EH (cell line): ENCODE results near the gene FEM1C.
"Not testable (repeated sequence)": the region's sequence is repeated elsewhere in the genome, so short reads cannot be mapped to it uniquely, and the experiment has no call there.

Experiments
- DNase-seq: peaks from one replicate; pipeline ENCODE4 v3.0.0-alpha.2; 2015; ENCODE audit warnings: low read depth

FEM1C gene

DNA sequence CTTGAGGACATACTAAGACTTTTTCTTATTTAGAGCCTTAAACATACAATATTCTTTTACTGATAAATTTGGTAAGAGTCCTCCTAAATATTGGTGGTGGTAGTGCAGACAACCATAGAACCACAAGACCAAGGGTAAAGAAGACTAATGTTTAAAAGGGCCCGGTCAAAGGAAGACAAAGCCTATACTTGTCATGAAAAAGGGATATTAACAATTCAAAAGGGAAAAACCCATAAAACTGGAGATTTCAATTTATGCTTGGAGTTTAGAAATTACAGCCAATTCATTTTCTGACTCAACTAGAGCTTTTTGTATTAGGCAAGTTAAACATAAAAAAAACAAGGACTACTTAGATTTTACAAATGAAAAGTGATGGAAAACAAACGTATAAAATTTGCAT, 24.4 kb downstream of the FEM1C start:
- no peak for DNase-seq

DNA sequence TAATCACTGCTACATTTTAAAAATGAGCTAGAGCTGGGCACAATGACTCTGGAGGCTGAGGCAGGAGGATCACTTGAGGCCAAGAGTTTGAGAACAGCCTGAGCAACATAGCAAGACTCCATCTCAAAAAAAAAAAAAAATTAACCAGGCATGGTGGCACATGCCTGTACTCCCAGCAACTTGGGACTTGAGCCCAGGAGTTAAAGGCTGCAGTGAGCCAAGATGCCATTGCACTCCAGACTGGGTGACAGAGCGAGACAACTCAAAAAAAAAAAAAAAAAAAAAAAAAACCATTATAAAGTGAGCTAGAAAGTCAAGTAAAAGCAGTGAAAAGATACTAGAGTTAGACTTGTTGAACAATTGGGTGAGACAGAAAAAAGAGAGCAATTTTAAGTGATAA, 28.2 kb downstream of the FEM1C start:
- no peak for DNase-seq

DNA sequence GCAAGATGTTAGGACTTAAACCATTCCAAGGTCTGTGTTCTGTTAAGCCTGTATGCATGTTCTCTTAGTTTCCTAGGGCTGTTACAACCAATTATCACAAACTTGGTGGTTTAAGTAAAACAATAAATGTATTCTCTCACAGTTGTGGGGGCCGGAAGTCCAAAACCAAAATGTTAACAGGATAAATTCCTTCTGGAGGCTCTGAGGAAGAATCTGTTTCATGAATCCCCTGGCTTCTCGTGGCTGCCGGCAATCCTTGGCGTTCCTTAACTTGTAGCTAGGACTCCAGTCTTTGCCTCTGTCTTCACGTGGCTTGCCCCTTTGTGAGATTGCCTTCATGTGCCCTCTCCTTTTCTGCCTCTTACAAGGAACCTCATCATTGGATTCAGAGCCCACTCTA, 30.4 kb downstream of the FEM1C start:
- DNase-seq: peak; percentile 71

DNA sequence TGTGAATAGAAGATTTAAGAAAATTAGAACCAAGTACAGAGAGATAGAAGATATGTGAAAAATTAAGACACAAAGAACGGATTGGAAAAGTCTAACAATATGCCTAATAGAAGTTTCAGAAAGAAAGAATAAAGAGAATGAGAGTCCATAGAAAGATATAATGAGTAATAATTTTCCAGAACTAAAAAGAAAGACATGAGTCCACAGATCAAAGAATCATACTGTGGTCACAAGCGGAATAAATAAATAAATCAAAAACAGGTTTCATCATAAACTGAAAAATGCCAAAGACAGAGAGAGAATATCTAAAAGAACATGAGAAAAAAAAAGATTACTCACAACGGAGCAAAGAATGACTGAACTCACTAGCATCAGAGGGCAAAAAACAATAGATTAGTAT, 32.9 kb downstream of the FEM1C start:
- no peak for DNase-seq

DNA sequence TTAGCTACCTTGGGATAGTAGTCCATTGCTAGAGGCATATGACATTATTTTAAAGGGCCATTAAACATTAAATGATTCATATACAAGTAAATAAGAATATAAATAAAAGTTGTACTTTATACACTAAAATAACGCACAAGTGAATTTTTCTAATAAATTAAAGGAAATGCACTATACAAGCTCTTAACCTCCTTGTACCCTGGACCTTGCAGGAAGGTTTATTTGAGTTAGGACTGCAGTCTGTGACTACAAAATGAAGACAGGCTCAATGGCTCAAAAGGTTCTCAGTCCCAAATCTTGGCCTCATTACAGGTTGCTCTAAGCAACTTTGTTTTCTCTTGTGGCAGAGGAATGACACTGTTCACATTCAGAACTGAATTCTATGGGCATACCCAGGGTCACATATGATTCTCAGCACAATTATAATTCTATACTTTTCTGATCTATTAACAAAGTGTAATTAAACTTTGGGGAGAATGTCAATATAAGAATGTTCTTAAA, 34.4 kb downstream of the FEM1C start:
- DNase-seq: no peak

DNA sequence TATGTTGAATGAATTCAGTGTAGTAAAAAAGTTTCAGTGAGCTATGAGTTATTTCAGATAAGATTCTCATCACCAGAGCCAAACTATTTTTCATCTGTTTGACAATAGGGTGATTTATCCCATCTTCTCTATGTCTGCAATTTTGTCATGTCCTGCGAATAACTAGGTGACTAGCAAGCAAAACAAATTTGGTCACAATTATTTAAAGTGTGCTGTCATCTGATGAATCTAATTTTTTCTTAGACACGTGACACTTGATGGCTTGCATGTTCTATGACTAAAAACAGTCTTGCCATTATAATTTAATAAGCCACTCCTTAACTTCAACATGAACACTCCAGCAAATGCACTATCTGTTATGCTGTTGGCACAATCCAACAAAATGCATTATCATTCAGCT, 35.0 kb downstream of the FEM1C start:
- DNase-seq: no peak

DNA sequence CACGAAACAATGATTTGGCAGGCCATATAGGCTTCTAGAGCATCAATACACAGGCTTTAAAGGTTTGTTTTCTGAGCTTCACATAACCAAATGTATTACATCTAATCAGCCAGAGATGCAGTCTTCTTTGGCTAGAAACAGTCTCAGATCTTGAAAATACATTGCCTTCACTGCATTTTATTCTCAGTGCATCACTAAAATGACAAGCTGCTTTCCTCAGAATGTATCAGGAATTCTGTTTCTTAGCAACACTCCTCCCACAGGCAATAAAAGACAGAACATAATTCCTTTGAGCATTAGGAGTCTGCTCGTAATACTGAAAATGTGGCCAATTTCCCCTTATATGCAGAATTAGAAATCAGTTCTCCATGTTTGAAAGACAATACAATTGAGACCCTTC, 36.9 kb downstream of the FEM1C start:
- peak; percentile 84 for DNase-seq

DNA sequence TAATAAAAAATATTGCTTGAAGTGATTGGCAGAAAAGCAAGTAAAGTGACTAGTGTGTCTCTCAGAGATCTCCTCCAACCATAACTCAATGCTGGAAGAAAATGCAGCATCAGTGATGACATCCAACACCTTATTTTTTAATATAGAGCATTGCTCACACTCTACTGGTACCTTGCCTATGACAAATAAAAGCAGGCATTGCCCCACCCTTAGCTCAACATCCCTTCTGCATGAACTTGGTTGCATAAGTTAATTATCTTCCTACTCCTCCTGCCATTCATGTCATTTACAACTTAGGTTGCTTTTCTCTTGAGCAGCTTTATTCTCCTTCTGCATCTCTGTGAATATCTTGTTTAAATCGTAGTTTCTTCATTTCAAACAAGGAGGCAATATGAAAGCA, 41.2 kb downstream of the FEM1C start:
- DNase-seq: no peak

DNA sequence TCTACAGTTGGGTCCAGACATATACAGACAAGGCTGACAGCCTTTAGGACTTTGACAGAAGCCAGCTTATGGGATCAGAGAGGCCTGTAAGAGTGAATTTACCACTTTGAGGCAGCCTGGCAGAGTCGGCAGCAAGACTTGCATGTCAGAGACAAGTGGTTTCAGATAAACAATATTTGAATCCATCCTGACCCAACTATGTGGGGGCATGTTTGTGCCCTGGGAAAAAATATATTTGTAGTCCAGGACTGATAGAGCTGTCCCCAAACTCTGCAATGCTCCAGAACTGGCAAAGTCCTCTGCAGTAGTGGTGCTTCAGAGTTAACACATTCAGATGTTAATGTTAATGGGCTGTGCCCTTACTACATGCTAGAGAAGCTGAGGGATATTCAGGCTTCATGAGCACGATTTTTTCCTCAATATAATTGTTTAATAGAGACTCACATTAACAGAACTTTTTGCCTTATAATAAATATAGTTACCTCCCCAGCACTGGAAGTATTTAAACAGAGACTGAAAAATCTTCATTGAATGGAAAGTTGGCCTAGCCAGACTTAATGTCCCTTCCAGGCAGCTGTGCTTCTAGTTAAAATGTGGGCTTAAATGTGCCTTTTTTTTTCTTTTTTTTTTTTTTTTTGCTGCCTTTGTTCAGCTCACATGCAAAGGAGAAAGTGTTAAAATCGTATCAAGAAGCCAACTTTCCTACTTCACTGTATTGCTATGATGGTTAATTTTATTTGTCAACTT, 42.9 kb downstream of the FEM1C start:
- no peak for DNase-seq

DNA sequence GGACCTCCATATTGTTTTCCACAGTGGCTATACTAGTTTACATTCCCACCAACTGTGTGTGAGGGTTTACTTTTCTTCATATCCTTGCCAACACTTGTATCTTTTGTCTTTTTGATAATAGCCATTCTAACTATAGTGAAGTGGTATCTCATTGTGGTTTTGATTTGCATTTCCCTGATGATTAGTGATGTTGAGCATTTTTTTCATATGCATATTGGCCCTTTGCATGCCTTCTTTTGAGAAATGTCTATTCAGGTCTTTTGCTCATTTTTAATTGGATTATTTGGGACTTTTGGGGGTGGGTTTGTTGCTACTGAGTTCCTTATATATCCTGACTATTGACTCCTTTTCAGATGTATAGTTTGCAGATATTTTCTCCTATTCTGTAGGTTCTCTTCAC, 44.4 kb downstream of the FEM1C start:
- DNase-seq: no peak

DNA sequence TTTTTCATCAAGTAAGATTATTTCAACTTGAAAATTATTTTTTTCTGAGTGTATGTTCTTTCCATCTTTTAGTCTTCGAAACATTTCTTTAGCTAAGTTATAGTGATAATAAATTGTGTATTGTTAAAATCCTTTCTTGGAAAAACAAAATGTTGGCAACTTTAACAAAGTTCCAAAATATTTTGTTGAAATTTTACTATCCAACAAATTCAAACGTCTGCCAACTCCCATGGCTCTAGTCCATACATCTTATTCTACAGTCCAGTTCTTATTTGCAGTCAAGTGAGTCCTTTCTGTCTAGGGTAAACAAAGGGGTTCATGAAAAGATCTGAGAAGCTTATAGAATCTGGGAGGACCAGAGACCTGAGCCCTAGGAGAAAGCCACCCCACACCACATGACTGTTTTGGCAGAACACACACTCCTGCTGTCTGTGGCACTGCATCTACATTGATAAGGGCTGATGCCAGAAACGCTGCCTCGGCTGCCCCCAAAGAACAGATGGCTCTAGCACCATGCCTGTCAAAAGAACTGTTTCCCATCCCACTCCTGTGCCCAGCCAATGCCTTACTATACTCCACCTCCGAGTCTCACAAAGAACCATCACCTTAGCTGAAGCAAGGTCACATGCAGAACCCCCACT, 47.5 kb downstream of the FEM1C start:
- no peak for DNase-seq

DNA sequence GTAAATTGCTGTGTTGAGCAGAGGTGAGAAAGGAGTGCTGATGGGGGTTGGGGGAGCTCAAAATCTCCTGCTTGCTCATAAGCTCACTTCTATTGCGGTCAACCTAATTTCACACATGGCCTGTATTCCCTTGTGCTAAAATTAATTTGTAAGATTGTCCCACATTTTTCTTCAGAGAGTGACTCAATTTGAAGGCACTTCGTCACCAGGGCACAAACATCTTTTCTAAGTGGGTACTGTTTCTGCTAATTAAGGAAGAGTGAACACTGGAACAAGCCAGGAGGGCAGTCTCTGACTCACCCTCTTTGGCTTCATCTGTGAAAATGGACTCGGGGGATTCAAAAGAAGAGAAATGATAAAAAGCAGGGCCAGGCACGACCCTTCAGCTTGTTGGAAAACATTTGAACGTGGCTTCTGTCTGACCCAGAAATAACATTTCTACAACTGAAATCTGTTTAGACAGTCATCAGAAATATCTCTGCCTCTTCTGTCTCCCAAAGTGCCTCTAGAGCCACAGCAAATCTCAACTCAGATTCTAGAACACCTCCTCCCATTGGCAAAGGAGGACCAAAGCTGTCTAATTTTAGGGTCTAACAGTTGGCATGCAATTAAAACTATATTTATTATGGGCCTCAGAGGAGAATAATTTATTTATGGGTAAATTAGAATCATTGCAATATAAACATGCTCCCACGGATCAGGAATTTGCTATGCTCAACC, 49.8 kb downstream of the FEM1C start:
- peak; percentile 61 for DNase-seq

DNA sequence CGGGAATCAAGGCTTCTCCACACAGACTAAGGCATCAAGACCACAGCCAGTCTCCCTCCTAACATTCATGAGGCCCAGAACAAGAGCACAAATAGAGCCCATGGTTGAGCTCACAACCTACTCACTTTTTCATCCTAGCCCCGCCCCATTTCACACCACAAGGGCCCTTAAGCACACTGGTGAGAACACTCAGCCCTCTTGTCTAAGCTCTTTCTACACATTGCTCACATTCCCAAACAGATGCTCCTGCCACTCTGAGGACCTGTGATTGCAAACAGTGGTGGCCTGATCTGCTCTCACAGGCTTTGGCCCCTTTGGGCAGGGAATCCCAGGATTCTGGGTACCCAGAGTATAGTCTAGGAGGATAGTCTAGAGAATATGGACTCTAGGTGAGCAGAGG, 54.0 kb downstream of the FEM1C start:
- DNase-seq: no peak

DNA sequence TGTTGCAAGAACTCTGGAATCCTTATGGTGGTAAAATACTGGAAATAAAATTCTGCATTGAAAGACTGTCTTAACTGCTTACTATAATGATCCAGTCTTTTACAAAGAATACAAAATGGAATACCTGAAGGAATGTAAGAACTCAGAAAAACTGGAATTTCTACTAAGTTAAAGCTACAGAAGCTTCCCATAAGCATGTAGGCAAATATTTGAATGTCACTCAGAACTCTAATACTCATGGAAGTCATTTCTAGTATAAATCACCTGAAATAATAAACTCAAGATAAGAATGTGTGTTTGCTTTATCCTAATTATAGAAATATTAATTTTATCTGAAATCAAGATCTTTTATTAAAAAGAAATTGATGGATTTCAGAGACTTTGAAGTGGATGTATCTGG, 54.8 kb downstream of the FEM1C start:
- no peak for DNase-seq

DNA sequence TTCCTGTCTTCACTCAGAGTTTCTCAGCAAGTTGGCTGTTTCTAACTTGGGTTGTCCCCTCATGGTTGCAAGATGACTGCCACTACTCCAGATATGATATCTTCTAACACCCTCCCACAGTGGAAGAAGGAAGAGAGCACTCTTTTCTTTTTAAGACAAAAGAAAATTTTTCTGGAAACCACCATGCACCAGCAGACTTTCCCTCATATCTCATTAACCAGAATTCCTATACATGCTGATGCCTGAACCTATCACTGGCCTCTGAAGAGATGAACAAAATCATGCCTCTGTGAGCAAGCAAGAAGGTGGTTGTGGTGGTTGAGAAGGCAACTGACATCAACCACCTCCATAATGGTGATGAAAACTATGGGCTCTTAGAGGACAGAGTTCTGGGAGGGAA, 56.8 kb downstream of the FEM1C start:
- no peak for DNase-seq

DNA sequence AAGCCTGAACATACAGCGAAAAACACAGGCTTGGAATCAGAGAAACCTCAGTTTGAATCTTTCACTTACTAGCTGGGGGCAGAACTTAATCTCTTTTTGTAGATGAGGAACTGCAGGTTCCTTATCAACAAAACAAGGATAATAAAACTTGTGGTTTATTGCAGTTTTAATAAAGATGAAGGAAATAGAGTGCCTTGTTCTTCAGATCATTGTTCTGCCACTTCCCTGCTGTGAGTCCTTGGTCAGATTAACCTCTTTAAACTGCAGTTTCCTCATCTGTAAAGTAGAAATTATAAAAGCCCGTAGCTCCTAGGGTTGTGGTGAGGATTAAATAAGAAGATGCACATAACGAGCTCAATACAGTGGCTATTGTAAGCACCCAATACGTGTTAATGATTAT, 57.4 kb downstream of the FEM1C start:
- no peak for DNase-seq

DNA sequence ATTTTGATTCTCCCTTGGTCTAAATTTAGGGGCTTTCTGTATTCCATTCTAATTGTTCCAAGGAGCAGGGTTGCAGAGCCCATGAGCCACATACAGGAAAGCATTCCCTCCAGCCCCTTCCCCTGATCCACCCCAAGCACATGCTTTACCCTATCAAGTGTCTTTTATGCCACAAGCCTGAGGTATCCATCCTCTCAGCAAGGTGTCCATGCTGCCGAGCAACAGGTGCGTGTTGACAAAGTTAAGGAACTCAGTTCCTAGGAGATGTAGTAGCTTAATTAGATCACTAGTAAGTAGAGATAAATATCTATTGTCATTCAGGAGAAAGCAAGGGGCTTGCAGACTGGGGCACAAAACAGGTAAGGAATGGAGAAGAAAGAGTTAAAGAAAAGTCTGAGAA, 57.8 kb downstream of the FEM1C start:
- DNase-seq: no peak

DNA sequence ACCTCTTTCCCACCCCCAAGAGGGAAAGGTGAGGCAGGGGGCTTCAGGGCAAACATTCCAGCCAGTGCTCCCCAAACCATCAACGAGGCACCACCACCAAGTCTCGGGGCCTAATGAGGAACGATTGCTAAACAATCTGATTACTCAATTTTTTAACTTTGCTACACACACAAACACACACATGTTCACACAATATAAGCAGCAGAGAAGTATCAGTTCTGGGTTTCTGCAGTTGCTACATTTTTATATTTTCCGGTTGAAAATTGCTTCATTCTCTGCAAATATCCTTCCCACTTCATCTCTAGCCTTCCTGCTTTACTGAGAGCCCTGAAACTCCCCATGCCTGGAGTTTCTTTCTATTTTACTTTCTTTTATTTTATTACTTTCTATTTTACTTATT, 60.2 kb downstream of the FEM1C start:
- no peak for DNase-seq

DNA sequence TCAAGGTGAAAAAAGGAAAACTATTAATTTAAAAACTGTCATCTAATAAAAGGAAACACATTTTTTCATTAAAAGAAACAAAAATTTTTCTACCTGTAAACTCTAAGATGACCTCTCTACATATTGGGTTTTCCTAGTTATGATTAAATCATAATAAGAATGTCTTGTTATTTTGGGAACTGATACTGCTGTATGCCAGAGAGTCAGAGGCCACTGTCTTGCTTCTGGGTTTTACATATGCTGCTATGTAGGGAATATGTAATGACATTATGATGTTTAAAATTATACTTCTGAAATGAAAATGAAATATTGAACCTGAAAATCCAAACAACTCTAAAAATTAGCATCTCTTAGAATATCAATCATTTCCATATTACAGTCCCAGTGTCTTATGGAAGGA, 63.7 kb downstream of the FEM1C start:
- no peak for DNase-seq

DNA sequence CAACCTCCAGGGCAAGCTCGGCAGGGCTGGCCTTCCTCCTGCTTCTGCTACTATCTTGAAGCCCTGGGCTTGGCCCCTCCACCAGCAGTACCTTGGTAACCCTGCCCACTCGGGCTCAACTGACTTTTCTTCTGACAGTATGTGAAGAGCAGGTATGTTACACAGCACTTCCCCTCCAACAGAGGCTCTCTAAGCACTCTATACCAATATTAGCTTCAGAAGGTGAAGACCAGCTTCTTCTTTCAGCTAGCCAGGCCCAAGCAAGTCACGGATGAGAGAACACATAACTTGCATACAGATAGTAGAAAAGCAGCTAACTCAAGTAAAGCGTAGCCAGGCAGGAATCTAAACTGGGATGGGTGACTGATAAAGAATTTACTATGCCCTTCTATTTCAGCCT, 64.3 kb downstream of the FEM1C start:
- DNase-seq: no peak

DNA sequence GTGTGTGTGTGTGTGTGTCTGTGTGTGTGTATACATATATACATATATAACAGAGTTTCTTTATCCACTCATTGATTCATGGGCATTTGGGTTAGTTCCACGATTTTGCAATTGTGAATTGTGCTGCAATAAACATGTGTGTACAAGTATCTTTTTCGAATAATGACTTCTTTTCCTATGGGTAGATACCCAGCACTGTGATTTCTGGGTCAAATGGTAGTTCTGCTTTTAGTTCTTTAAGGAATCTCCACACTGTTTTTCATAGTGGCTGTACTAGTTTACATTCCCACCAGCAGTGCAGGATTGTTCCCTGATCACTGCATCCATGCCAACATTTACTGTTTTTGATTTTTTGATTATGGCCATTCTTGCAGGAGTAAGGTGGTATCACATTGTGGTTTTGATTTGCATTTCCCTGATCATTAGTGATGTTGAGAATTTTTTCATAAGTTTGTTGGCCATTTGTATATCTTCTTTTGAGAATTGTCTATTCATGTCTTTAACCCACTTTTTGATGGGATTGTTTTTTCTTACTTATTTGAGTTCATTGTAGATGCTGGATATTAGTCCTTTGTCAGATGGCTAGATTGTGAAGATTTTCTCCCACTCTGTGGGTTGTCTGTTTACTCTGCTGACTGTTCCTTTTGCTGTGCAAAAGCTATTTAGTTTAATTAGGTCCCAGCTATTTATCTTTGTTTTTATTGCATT, 65.3 kb downstream of the FEM1C start:
- DNase-seq: not testable (repeated sequence)

DNA sequence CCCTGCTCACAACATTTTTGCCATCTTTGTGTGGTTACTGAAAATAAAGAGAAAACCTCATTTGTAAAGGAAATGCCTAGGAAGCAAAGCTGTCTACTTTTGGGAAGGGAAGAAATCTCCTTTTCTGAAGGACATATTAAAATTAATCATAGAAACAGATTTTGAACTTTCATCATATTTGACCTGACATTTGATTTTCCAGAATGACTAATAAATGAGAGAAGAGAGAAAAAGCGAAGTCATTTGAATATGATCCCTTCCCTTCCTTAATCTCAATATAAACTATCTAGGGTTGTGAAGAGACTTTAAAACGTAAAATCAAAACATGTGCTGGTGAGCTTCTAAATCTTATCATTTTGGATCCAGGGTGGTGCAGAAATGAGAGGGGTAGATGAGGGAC, 66.3 kb downstream of the FEM1C start:
- no peak for DNase-seq

DNA sequence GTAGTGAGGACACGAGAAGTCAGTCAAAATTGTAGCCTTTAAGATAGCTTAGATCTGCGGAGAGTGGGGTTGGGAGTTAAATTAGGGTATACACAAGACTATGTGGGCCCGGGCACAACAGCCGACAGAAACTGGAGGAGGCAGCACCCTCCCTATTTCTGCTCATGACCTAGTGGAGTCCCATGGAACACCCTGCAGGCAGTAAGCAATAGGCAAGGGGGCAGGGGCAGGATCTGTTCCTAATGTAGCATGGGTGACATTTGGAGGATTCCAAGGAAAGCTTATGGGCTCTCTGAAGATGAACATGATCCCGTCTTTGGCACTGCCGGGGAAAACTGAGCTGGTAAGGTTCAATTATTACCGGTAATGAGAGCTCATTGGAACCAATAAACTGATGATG, 67.0 kb downstream of the FEM1C start:
- no peak for DNase-seq
